Stimulated activated CD4-positive, alpha-beta T cell treated with anti-CD3 and anti-CD28 coated beads, Interleukin-2, amount 100 ng/mL, for 48 hours (primary cell): Measurements from ENCODE around the gene CSF1R.

Experiments used
- DNase-seq, 2 donors: peaks; one replicate each; pipeline ENCODE4 v3.0.0-alpha.2; 2020

CSF1R gene

DNA sequence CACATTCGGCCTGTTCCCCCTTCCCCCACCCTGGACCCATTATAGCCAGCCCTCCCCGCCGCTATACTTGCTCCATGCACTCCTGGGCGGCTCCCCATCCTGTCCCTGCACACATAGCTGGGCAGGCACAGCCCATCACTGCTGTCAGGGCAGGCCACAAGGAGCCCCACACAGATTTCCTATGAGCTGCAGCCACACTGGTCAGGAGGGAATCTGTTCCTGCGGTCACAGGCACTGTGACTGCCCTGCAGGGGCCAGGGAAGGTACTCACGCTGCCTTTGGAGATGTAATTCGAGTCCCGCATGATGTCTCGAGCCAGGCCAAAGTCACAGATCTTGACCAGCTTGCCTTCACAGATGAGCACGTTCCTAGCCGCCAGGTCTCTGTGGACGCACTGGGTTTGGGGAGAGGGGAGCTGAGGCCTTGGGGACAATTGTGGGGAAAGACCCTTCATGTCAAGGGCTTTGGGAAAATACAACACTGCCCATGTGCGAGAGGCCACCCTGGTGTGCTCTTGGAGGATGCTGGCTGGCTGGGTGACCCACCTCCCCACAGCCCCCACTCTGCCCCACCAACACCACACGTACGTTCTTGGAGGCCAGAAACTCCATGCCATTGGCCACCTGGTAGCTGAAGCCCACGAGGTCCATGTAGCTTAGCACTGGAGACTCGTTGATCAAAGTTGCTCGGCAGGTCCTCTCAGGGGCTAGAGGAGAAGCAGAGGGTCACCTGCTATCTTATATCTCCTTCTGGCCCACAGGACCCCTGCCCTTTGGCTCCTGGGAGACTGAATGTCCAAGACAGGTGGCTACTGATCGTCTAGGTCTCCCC, 34.5 kb upstream of the CSF1R start:
- DNase-seq, result no peak

DNA sequence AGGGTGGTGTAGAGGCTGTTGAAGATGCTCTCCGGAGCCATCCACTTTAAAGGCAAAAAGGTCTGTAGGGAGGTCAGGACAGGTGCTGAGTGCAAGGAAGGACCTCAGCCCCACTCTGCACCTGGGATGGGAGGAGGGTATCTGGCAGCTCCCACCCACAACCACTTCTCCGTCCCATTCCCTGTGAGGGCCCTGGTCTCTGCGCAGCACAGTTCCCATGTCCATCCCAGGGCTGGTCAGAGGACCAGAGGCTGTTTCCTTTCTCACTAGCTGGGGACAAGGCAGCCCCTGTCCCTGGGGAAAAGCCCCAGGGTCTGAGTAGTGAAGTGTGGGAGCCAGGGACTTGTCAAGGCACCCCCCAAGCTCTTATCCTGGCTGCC, 33.7 kb upstream of the CSF1R start:
- no peak for DNase-seq

DNA sequence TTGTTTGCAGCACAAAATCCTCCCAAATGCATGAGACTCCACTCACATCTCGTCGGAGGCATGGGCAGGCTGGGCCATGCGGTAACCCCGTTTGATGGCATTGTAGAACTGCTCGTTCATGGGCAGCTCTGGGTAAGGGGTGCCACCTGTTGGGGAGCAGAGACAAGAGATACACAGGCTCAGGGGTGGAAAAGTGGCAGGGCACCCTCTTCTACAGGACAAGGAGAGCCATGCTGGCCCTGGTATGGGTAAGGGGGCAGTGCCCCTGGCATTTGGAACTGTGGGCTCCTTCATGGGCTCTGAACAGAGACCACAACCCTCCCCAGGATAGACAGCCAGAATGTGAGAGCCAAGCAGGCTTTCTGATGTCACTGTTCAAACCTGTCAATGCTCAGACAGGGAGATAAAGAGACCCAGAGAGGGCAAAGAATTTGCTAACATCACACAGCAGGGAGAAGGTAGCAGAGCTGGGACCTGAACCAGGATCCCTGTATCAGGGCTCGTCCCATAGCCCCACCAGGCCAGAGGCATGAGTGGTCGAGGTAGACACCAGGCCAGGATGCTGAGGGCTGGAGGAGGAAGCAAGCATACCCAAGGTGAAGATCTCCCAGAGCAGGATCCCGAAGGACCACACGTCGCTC, 33.2 kb upstream of the CSF1R start:
- no peak for DNase-seq

DNA sequence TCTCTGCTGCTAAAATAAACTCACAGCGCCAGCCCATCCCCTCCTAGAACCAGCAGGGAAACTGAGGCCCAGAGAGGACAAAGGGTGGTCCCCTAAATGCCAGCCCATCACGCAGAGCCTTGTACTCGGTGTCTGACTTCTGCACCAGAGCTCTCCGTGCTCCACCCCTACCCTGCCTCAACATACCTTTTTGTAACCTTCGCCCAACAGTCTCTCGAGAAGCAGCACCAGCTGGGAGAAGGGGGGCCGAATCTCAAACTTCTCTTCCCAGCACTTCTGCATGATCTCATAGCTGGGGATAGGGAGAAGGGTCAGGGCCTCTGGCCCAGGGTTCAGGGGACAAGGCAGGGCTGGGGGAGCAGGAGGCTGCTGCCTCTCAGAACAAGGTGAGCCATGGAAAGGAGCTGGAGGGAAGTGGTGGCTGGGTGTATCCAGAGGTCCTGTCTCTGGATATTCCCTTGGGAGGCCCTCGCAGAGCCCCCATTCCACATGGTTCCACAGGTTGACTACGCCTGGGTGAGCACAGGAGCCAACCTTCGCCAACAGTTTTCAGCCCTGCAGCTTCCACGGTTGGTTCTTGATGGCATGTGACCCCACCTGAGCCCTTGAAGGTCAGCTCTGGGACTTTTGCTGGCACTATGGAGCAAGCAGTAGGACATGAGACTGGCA, 32.3 kb upstream of the CSF1R start:
- no peak for DNase-seq

DNA sequence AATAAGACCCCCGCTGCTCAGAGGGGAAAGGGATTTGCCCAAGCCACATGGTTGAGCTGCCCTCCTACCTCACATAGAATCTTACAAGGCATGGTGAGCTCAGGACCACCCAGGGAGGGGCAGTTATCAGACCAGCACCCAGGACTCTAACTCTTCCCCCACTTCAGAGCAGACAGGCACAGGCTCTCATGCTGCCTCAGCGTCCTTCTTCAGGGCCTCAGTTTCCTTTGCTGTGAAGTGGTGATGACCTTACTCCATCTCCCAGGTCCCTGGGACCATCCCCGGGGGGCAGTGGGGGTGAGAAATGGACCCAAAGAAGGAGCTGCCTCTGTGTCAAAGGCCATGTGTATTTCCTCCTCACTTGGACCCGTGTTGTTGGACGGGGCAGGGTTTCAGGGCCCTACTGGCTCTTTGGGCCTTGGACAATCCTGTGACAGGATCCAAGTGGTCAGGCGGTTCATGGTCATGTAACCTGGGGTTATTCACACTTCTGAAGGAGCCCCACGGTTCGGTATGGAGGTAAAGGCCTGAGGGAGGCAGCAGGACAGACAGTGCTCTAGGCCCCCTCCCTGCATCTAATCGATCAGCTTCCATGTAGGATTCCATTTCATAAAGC, 31.7 kb upstream of the CSF1R start:
- no peak for DNase-seq

DNA sequence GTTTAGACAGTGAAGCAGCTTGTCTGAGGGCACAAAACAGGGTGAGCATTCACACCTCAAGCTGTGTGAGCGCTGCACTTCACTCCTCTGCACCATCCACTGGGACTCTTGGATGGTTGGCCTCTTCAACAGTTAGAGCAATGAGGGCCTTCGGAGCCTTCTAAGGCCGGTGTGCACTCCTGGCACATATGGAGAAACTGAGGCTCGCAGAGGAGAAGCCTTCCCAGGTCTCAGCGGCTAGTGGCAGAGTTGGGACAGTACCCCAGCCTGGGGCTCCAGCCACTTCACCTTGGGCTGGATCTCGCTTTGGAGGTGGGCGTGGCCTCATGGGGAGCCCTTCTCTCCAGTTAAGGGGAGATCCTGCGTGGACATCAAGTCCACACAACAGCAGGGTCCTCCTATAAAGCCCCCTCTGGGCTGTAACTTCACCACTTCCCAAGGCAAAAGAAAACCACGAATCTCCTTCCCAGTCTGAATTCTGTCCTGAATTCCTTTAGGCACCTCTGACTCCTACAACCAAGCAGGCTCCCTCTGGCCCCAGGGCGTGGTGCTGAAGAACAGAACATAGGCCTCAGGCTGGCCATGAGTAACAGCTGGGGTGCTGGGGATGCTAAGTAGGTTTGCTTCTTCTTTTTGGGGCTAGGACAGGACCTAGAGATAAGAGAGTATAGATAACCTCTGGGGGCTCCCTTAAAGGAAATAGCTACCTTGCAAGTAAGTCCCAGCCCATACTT, 30.5 kb upstream of the CSF1R start:
- DNase-seq, result no peak

DNA sequence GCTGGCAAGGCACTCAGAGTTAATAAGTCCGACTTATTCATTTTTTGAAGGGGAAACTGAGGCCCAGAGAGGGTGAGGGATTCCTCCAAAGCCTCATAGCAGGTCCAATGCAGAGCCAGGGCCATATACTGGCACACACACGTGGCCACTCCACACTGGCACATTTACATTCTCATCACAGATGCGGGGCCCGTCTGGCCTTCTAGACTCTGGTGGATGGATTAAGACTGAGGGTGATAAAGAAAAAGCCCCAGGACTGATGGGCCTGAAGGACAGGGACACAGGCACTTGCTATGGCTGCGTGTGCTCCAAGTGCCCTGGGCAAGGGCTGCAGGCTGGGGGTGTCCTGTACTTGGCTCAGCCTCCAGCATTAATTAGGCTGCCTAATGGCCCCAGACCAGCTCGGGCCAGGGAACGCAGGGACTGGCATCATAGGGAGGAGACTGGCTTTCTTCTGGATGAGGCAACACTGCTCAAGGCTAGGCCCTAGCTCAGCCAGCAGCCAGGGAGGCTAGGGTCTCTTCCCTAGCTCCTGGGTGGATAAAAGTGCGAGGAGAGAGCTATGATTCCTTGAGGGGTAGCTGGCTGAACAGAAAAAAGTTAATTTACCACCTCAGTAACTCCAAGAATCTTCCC, 28.5 kb upstream of the CSF1R start:
- DNase-seq, result no peak

DNA sequence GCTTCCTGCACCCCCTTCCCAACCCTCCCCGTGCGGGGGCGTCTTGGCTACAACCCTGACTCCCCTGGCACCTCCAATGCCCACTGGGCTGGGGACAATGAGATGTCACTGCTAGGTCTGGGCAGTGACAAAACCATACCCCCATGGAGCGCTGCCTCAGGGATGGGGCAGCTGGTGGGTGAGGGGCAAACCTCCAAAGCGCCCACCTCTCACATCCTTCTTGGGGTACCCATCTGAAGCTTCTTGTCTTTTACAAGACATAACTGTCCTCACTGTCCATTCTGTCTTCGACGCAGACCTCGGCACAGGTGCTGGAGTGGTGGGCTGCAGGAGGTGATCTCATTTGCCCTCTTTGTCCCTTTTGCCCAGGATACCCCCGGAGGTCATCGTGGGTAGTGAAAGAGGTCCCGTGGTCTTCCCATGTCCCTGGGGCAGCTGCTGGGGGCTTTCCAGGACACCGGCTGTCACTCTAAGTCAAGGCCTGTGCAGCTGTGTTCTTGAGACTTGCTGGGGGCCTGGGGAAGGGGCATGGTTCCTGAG, 27.8 kb upstream of the CSF1R start:
- DNase-seq, result no peak

DNA sequence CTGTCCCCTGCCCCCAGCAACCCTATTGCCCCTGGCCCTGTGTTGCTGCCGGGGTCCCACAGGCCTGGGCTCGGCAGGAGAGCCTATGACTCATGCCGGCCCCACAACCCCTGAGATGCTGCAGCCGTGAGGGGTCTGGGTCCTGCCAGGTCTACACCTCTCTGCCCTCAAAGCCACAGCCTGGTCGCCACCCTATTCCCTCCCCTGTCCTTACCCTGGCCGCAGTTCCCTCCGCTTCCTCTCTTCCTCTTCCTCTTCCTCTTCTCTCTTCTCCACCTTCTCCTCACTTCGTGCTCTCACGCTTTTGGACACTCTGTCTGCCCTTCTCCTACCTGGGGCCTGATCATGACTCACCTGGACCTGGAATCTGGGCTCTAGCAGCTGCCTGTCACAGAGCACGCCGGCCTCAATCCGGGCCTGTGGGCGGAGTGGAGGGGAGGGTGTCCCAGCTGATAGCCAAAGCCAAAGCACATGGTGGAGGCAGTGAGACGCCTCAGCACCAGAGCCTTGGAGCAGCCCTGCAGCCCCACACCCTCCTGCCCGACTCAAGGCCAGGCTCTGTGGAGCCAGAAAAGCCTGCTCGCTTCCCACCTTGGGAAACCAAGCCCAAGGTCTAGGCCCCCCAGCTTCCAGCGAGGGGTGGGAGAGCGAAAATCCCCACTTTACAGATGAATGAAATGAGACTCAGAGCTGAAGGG, 26.8 kb upstream of the CSF1R start:
- no peak for DNase-seq

DNA sequence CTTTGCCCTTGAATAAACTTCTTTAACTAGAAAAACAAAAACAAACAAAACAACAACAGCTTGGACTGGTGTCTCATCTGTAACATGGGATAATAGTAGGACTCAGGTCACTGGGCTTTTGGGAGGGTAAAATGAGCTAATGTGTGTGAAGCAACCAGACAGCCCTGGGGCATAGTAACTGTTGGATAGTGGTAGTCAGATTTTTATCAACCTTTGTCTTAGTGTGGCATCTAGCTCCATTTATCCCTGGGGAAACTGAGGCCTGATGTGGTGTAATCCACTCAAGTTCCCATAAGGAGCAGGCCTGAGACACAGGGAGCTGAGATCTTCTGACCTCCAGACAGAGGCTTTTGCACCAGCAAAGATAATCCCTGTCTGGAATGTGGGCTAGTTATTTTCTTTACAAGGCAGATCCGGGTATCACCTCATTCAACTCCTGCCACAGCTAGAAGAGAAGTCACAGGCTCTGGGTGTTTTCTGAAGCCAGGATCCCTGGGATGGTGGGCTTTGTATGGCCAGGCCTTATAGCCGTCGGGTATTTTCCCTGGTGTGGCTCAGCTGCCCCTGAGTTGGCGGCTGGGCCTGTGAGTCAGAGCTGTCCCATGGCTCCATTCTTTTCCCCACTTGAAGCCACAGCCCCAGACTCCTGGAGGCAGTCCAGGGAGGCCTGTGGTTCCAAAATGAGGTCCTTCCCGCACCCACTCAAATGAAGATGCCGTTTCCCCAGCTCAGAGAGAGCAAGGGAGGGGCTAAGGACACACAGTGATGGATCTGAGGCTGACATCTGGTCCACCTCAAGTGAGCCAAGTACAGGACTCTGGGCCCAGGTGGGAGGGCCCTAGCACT, 26.1 kb upstream of the CSF1R start:
- DNase-seq, result no peak

DNA sequence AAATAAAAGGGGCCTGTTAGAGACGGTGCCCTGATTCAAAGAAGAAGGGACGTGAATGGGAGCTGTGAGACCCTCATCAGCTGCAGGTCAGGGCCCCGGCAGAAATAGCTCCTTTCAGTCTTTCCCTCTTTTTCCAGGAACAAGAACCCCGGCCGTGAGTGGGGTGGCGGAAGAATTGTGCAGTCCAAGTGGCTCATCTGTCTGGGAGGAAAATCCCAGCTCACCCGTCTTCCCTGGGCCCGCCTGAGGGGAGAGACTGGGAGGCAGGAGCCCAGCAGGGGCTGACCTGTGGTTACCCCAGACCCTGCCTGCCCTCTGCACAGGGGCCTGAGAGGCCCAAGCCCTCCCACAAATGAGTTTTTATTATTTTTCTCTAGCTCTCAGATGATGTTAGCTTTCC, 24.8 kb upstream of the CSF1R start:
- DNase-seq, result no peak

DNA sequence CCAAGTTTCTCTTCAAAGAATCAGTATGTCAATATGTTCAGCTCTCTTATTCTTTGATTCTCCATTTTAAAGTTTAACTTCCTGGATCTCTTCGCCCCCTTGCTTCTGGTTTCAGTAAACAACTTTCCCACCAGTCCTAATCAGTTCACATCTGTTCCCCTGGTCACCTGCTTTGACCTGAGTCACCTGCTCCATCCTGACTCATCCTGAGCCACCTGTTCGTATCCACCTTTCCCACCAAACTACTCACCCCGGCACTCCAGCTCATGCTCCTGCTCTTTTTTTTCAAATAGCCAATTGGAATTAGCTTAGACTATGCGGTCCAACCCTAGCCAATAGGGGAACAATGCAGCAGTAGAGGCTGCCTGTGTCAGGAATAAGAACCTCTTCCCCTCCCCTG, 23.6 kb upstream of the CSF1R start:
- no peak for DNase-seq

DNA sequence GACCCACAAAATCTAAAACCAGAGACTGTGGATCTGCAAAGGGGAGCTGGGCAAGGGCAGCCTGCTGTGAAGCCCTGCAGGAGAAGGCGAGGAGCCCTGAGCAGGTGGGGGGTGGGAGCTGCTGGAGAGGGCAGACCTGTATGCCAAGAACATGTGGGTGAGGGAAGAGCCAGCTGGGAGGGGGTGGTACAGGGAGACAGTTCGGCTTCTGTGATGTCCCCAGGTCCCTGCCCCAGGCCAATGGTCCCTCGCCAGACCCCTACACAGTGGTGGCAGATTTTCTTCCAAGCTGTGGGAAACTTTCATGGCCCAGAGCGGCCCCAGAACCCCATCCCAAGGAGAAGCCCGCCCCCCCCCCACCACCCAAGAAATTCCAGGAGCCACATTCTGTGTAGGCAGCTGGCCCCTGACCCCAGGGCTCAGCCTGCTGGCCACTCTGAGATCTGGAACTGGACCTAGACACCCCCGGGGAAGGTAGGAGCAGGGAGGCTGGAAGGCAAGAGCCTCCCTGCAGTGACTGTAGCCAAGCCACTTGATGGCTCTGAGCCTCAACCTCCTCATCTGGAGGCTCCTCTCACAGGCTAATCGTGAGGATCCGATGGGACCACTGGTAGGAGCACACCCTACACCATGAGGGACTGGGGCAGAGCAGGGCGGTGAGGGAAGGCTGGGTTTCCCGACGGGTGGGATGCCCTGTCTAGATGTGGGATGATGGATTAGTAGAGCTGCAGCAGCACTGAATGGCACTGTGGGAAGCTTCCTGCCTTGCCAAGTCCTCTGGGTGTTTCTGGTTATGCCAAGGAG, 22.6 kb upstream of the CSF1R start:
- no peak for DNase-seq

DNA sequence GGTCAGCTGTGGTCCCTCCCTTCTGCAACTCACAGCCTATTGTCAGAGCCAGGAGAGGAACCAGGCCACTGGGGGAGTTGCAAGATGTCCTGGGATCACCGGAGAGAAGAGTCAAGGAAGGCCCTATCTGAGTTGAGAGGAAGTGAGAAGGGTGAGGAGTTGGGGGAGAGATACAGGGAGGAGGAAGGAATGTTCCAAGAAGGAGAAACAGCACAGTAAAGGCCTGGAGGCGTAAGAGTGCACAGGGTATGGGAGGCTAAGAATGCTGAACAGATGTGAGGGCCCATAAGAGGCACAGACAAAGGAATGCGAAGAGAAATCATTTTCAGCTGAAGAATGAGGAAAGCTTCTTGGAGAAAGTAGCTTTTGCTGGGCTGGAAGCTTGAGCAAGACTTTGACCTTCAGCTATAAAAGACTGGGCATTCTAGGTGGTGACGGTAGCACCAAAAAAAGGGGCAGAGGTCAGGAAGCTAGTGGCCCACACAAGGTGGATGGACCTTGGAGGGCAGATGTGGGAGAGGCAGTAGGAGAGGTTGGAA, 21.6 kb upstream of the CSF1R start:
- DNase-seq, result no peak

DNA sequence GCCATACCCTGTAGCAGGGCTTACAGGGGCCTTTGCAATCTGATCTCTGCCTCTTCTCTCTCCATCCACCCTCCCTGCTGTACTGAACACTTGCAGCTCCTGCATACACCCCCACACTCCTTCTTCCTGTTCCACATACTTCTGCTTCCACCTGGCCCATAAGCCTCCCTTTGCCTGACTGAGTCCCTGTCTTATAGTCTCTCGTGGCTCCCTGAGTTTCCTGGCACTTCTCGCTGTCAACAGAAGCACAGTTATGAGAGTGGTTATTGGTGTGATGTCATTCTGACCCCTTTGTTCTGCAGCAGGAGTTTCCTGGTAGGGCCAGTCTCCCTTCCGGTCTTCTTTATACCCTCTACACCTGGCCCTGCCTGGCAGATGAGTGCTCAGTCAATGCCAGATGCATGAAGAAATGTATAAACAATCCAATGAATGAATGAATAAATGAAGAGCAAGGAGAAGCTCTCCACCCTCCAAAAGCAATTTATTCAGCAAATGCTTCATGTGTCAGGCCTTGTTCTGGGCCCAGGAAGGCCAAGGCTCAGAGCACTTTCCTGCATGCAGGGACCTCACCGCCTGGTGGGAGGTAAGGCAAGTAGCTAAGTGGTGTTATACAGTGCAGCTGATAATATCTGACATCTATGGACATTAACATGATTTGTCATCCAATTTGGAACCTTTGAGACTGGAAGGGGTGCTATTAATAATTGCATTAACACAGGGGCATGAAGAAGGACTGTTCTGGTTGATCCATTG, 20.5 kb upstream of the CSF1R start:
- no peak for DNase-seq

DNA sequence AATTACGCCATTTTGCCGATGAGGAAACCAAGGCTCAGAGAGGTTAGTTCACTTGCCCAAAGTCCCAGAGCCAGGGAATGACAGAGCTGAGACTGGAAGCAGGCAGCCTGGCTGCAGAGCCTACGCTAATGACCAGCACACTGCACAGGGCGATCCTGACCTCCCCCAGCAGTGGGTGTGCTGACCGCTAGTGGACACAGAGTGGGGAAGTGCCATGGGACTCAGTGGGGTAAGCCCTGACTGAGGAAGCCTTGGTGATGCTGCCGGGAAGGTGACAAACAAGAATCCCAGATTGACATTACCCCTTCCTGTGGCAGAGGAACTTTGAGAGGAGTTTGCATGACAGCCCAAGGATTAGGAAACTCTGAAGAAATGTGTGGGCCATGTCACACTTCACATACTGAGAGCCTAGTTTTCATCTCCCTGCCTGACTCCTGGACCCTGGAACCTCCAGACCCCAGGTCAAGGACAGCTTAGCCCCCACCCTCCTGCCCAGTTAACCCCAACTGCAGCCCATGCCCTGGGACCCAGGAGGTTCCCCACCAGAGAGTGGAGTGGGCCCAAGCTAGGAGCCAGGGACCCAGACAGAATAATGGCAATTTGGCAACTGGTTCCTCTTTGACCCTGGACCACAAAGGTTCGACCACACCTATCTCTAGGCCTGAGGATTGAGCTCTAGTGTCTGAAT, 19.7 kb upstream of the CSF1R start:
- no peak for DNase-seq

DNA sequence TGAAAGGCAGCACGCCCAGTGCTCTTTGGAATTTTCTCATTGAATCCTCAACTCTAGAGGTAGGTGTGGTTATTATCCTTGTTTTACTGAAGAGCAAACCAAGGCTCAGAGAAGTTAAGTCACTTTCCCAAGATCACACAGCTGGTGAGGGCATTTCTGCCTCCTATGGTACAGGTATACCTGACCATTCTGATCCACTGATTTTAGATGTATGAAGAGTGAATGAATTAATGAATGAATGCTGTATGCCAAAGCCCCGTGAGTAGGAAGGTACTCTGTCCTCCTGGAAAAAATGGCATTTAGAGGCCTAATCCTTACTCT, 18.2 kb upstream of the CSF1R start:
- no peak for DNase-seq
